ENCODE results near the gene VSIG2. TPM values are rescaled to one million over a fixed set of nuclear protein-coding genes. Genes with fewer than 3 reads are reported as not detected.

VSIG2 gene
- total and polyA plus RNA-seq, 10 of the 15 experiments (the other 5 are each of a cell fraction or from before 2014, with no cell fraction given) = 0.13 to 0.31 (median 0.15) TPM; not detected in 5

GRCh38 chr11:124762624-124763155 lies 10.6 kb upstream of the VSIG2 start:
- ChIA-PET CTCF (interaction anchor here (0.7 to 16.3 kb wide), 15 partner anchors 11 to 310 kb away, joined by 3 to 272 read pairs (median 8); partner anchors contain the start of genes MSANTD2, NRGN, SIAE and SPA17), SMC1A (ENCODE audit: uncharacterized antibody, unreplicated experiment) (interaction anchor here (0.6 to 8.8 kb wide), 15 partner anchors 15 to 120 kb away, joined by 3 to 93 read pairs (median 4); partner anchors contain the start of genes SIAE and SPA17), POLR2A (interaction anchor here (0.9 to 2.3 kb wide), 5 partner anchors 16 to 92 kb away, joined by 3 to 12 read pairs (median 7); no protein-coding TSS in a partner anchor), RAD21 (ENCODE audit: unreplicated experiment) (interaction anchor here (0.7 to 5.8 kb wide), 10 partner anchors 9 to 118 kb away, joined by 3 to 67 read pairs (median 9); partner anchors contain the start of gene MSANTD2)
- WGBS (ENCODE audit: insufficient coverage, insufficient replicate concordance, low lambda C conversion rate, missing lambda C conversion rate) = 1% methylated on average over 36 of the region's 45 CpGs
- H3K79me2 ChIP-seq (ENCODE audit: control insufficient read depth, insufficient read depth, low read length) = peaks cover 43% of the 10 kb centered on the region
- no peaks in the 10 kb centered on the region for H3K27me3 ChIP-seq (replicated peaks in 1 of 2; ENCODE audit: control insufficient read depth in 2 of 2, insufficient read depth in 2 of 2, low read length in 1 of 2)
- peak overlapping the region; percentile 64 for H3K9ac ChIP-seq (ENCODE audit: control insufficient read depth, insufficient read depth, low read length)
- H3K27ac ChIP-seq (ENCODE audit: control insufficient read depth, insufficient read depth) = peak overlapping the region; percentile 63
- no peaks in the 10 kb centered on the region for H3K9me3 ChIP-seq (replicated peaks; ENCODE audit: control insufficient read depth, insufficient read depth, low read length)
- no peak for FAIRE-seq
- H4K20me1 ChIP-seq (ENCODE audit: control insufficient read depth, insufficient read depth) = no peaks in the 10 kb centered on the region
- no peak for DNase-seq (ENCODE audit: low read depth, low spot score)
- H2AFZ ChIP-seq (ENCODE audit: control insufficient read depth, low read depth, low read length) = peak overlapping the region; percentile 70
- H3K4me1 ChIP-seq (ENCODE audit: control insufficient read depth, insufficient read depth, low read length) = peaks cover 18% of the 10 kb centered on the region
- H3K4me3 ChIP-seq = peak overlapping the region; percentile 83
- peaks cover 0 to 2% of the 10 kb centered on the region in 2 experiments; a peak in 1 of 4 replicates for H3K36me3 ChIP-seq (ENCODE audit: control insufficient read depth in 2 of 2, insufficient read depth in 2 of 2, low read length in 1 of 2)
- in situ Hi-C loops (cut with MboI) = loop anchor here (5.0 kb wide), 1 partner anchor 90 kb away; the partner anchor contains the start of genes SIAE and SPA17
- H3K4me2 ChIP-seq (ENCODE audit: control insufficient read depth, insufficient read depth) = peak overlapping the region; percentile 98
- ATAC-seq = peak; percentile 7
- intact Hi-C loops (cut with micrococcal nuclease; ENCODE audit: unreplicated experiment) = loop anchor here (1.0 to 2.0 kb wide), 4 partner anchors 36 to 118 kb away; no protein-coding TSS in a partner anchor
- no TSS peak for BruUV-seq (replicated peaks)
- TF ChIP-seq SMAD1 (IDR thresholded peaks at IDR 0.05; ENCODE audit: low read depth, partially characterized antibody) (no peak), POLR2AphosphoS5 (IDR thresholded peaks at IDR 0.05; ENCODE audit: low read length) (no peak), NR2C2 (IDR thresholded peaks at IDR 0.05; ENCODE audit: borderline replicate concordance, control insufficient read depth, insufficient read length, low read depth) (no peak), SKIL (IDR thresholded peaks at IDR 0.05; ENCODE audit: low read depth, poor library complexity, severe bottlenecking) (no peak), STAT1 (conservative IDR thresholded peaks at IDR 0.05) (no peak), ZNF217 (IDR thresholded peaks at IDR 0.05) (no peak), E2F4 (IDR thresholded peaks at IDR 0.05; ENCODE audit: low read depth, low read length) (no peak), EED (IDR thresholded peaks at IDR 0.05; ENCODE audit: low read depth) (peak; percentile 77), NFXL1 (IDR thresholded peaks at IDR 0.05; ENCODE audit: borderline replicate concordance) (no peak), BCL11A (IDR thresholded peaks at IDR 0.05; ENCODE audit: low read depth, low read length) (no peak), DPF2 (IDR thresholded peaks at IDR 0.05) (0 out of 2 replicates have a peak, but pooled peaks have one; percentile 17), SREBF1 (IDR thresholded peaks at IDR 0.05; ENCODE audit: low read length) (no peak), USF1 (IDR thresholded peaks at IDR 0.05; ENCODE audit: borderline replicate concordance, extremely low read length, insufficient read depth, low read depth, low read length) (no peak), FOXK2 (IDR thresholded peaks at IDR 0.05) (no peak), LARP7 (IDR thresholded peaks at IDR 0.05) (peak; percentile 63), MXI1 (IDR thresholded peaks at IDR 0.05; ENCODE audit: low read depth, low read length) (peak; percentile 22), SIN3A (IDR thresholded peaks at IDR 0.05; ENCODE audit: low read depth, low read length) (no peak), IKZF2 (IDR thresholded peaks at IDR 0.05) (peak in 1 of 2 experiments; percentile 51; a peak in 1 of 4 replicates), RFX5 (IDR thresholded peaks at IDR 0.05; ENCODE audit: low read depth, low read length) (no peak), GABPA (IDR thresholded peaks at IDR 0.05; ENCODE audit: low read depth) (no peak), NRF1 (conservative IDR thresholded peaks at IDR 0.05; ENCODE audit: low read depth, low read length) (no peak)
